H1 (cell line): ENCODE data around the gene TET1. TPM values are rescaled to one million over a fixed set of nuclear protein-coding genes. Genes with fewer than 3 reads are reported as not detected.

Experiments
- CHD7 ChIP-seq: fragments of 300-600 bp; sonication (generic); IDR thresholded peaks from 2 replicates; pipeline ENCODE4 v1.7.1; 2012; ENCODE audit warnings: low read length, moderate library complexity, mild to moderate bottlenecking, inconsistent platforms; ENCODE audit not compliant: insufficient replicate concordance
- E2F6 ChIP-seq: IDR thresholded peaks from 2 replicates; pipeline ENCODE4 v1.6.1; 2012; ENCODE audit warnings: inconsistent platforms
- HDAC6 ChIP-seq: IDR thresholded peaks from one replicate; pipeline ENCODE4 v1.7.1; 2012; ENCODE audit warnings: low read depth, mild to moderate bottlenecking, inconsistent platforms, low read length, moderate library complexity
- NANOG ChIP-seq: IDR thresholded peaks from 2 replicates; pipeline ENCODE4 v1.6.1; 2011; ENCODE audit warnings: low read length, low read depth, mild to moderate bottlenecking, inconsistent platforms; ENCODE audit not compliant: insufficient read depth, poor library complexity, severe bottlenecking
- POLR2A ChIP-seq, 2 experiments: IDR thresholded peaks; 1 replicate in 1 of 2; 2 replicates in 1 of 2; pipeline ENCODE4 v1.6.1; 2011; ENCODE audit warnings: low read depth in 2 of 2, low read length in 2 of 2, mild to moderate bottlenecking in 2 of 2; ENCODE audit errors: control extremely low read depth in 1 of 2
- SIRT6 ChIP-seq: IDR thresholded peaks from one replicate; pipeline ENCODE4 v1.7.1; 2012; ENCODE audit warnings: low read length, inconsistent platforms
- SP2 ChIP-seq: IDR thresholded peaks from 2 replicates; pipeline ENCODE4 v1.6.1; 2012; ENCODE audit warnings: mild to moderate bottlenecking, low read length, inconsistent platforms
- TBP ChIP-seq: IDR thresholded peaks from 2 replicates; pipeline ENCODE4 v1.6.1; 2011; ENCODE audit warnings: low read depth, low read length, improper control_type of control experiment
- polyA plus RNA-seq, 7 experiments: library from polyadenylated mRNA; depleted of rRNA in 3 of 7; stranded (reverse) in 5 of 7; unstranded in 2 of 7; fragments of >200 nt in 5 of 7; fragments of 200-250 nt in 2 of 7; gene quantifications; 1 replicate in 5 of 7; 2 replicates in 1 of 7; 4 replicates in 1 of 7; pipeline versions ENCODE4 v1.2.1 to v1.2.3, GENCODE V29; 2011 to 2013; ENCODE audit warnings: missing spikeins in 2 of 7, mixed read lengths in 2 of 7
- total RNA-seq: library from RNA; stranded (reverse); fragmentation: NEBNext Ultra II Directional; extraction: Animal tissue kit (Norgen Biotek cat#: 25700); gene quantifications from 2 replicates; pipeline ENCODE4 v1.2.1, GENCODE V29; 2021

The TET1 gene
- total and polyA plus RNA-seq, 2 of the 8 experiments (the other 6 are each of a cell fraction or from before 2014, with no cell fraction given), result 15.2 to 69.3 TPM

- TF ChIP-seq CHD7 (no peak), TBP (no peak), SP2 (no peak), NANOG (no peak), SIRT6 (no peak), E2F6 (no peak), POLR2A (IDR thresholded peaks at IDR 0.05; ENCODE audit: control extremely low read depth in 1 of 2, low read depth in 2 of 2, low read length in 2 of 2) (no peak), HDAC6 (no peak)
- TF ChIP-seq, all 59 proteins: peak for 0
These were observed 37.3 kb downstream of the TET1 start (continued) for GRCh38 chr10:68597407-68597806.
